Activated CD4-positive, alpha-beta memory T cell treated with anti-CD3 and anti-CD28 coated beads for 36 hours (primary cell): ENCODE measurements around the gene CFAP61. TPM values are rescaled to one million over a fixed set of nuclear protein-coding genes. Genes with fewer than 3 reads are reported as not detected.

Experiments
- CTCF ChIA-PET: fragments of 350-600 bp; sonication (Branson Sonifier 250); formaldehyde crosslinking; loops from one replicate; lab custom pipeline; 2021; ENCODE audit warnings: antibody characterized with exemption, inconsistent platforms; lab: Charles Lee
- POLR2A ChIA-PET: fragments of 350-600 bp; sonication (Branson Sonifier 250); formaldehyde crosslinking; loops from one replicate; lab custom pipeline; 2021; ENCODE audit warnings: antibody characterized with exemption; lab: Charles Lee
- DNase-seq: peaks from one replicate; pipeline ENCODE4 v3.0.0-alpha.2; 2020
- H3K27ac Mint-ChIP-seq: one replicate; pipeline ENCODE4 v1.8.0; 2021; ENCODE audit warnings: mixed read lengths
- H3K27me3 Mint-ChIP-seq: one replicate; pipeline ENCODE4 v1.8.0; 2021; ENCODE audit warnings: mixed read lengths
- H3K36me3 Mint-ChIP-seq: one replicate; pipeline ENCODE4 v1.8.0; 2021; ENCODE audit warnings: mixed read lengths
- H3K4me1 Mint-ChIP-seq: one replicate; pipeline ENCODE4 v1.8.0; 2021; ENCODE audit warnings: low read depth, mixed read lengths
- H3K4me3 Mint-ChIP-seq: one replicate; pipeline ENCODE4 v1.8.0; 2021; ENCODE audit warnings: mild to moderate bottlenecking, mixed read lengths
- H3K9me3 Mint-ChIP-seq: one replicate; pipeline ENCODE4 v1.8.0; 2021; ENCODE audit warnings: mixed read lengths
- intact Hi-C: fragments of 100-400 bp; cut with micrococcal nuclease; formaldehyde crosslinking; loops from one replicate; pipeline ENCODE4 v1.15.1; 2023
- total RNA-seq, 2 experiments: library from RNA; stranded (reverse); gene quantifications; one replicate each; pipeline ENCODE4 v1.2.3, GENCODE V29; 2021

CFAP61 gene
- total RNA-seq, 2 experiments from 2014 or later = not detected

DNA sequence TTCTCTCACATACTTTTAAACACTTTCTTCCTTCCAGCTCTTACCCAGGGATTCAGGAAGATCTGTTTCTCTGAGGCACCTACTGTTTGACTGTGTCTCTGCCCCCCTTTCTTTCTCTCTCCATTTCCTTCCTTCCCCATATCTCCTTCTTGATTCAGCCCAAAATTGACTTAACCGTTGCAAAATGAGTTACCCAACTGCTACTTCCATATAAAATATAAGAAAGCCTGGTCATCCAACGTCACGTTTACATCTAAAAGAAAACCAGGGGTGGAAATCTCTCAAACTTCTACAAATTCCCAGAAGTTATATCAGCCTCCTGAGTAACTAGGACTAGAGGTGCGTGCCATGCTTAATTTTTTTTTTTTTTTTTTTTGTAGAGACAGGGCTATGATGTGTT is 220.4 kb downstream of the CFAP61 start:
- no peaks in the 10 kb centered on the region for H3K9me3 Mint-ChIP-seq
- no peak for DNase-seq
- POLR2A ChIA-PET = no interaction called here
- CTCF ChIA-PET = no interaction called here
- no peak overlapping the region for H3K27ac Mint-ChIP-seq
- no peak overlapping the region for H3K4me3 Mint-ChIP-seq
- H3K27me3 Mint-ChIP-seq = peaks cover 13% of the 10 kb centered on the region
- H3K4me1 Mint-ChIP-seq = no peaks in the 10 kb centered on the region
- intact Hi-C loops = no loop called here
- H3K36me3 Mint-ChIP-seq = no peaks in the 10 kb centered on the region

DNA sequence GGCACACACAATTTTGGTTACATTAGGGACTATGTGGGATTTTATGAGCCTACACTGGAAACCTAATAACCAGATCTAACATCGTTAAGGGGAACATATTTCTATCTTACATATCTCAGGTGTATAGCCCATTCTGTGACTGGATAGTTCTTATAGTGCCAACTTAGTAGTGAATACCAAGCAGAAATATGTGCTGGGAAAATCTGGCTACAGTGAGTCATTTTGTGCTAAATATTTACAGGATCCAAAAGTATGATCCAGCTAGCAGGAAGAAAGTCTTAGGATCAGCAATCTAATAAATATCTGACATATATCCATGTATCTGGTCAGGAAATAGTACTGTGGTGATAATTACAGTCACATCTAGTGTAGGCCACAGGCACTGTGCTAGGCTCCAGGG is 221.0 kb downstream of the CFAP61 start:
- no peak for DNase-seq
- H3K4me1 Mint-ChIP-seq = no peaks in the 10 kb centered on the region
- no peak overlapping the region for H3K27ac Mint-ChIP-seq
- H3K27me3 Mint-ChIP-seq = peaks cover 14% of the 10 kb centered on the region
- no peaks in the 10 kb centered on the region for H3K9me3 Mint-ChIP-seq
- POLR2A ChIA-PET = no interaction called here
- intact Hi-C loops = no loop called here
- H3K4me3 Mint-ChIP-seq = no peak overlapping the region
- CTCF ChIA-PET = no interaction called here
- H3K36me3 Mint-ChIP-seq = no peaks in the 10 kb centered on the region

GRCh38 chr20:20274821-20275220 is 222.5 kb downstream of the CFAP61 start:
- no peaks in the 10 kb centered on the region for H3K4me1 Mint-ChIP-seq
- no peaks in the 10 kb centered on the region for H3K9me3 Mint-ChIP-seq
- POLR2A ChIA-PET = no interaction called here
- H3K27me3 Mint-ChIP-seq = peaks cover 14% of the 10 kb centered on the region
- CTCF ChIA-PET = no interaction called here
- no peak overlapping the region for H3K4me3 Mint-ChIP-seq
- DNase-seq = no peak
- H3K27ac Mint-ChIP-seq = no peak overlapping the region
- no peaks in the 10 kb centered on the region for H3K36me3 Mint-ChIP-seq
- intact Hi-C loops = no loop called here

DNA sequence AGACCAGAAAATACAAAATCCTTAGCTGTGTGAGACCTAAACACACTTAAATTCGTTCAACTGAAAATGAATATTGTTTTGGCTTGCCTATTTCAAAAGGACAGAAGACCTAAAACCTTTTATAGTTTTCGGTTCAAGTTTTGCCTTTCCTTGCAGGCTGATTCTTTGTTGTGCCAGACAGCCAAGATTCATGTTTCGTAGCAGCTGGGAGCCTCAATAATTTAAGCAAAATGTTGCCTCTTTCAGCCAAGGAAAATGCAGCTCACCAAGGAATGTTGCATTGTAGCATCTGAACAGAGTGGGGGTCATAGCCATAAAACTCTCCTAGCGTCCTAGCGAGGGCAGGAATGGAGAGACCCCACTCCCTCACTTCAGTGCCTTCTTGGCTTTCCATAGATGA is 223.3 kb downstream of the CFAP61 start:
- CTCF ChIA-PET = no interaction called here
- no peaks in the 10 kb centered on the region for H3K36me3 Mint-ChIP-seq
- intact Hi-C loops = no loop called here

GRCh38 chr20:20276811-20277530 is 224.6 kb downstream of the CFAP61 start:
- H3K4me1 Mint-ChIP-seq = no peaks in the 10 kb centered on the region
- POLR2A ChIA-PET = no interaction called here
- CTCF ChIA-PET = no interaction called here
- no peak overlapping the region for H3K27ac Mint-ChIP-seq
- no peak overlapping the region for H3K4me3 Mint-ChIP-seq
- peaks cover 15% of the 10 kb centered on the region for H3K27me3 Mint-ChIP-seq
- intact Hi-C loops = no loop called here
- H3K9me3 Mint-ChIP-seq = peaks cover 2% of the 10 kb centered on the region
- no peak for DNase-seq
- H3K36me3 Mint-ChIP-seq = no peaks in the 10 kb centered on the region

More for the DNA sequence above, 223.3 kb downstream of the CFAP61 start:
- no peaks in the 10 kb centered on the region for H3K4me1 Mint-ChIP-seq
- peaks cover 17% of the 10 kb centered on the region for H3K27me3 Mint-ChIP-seq
- no peak overlapping the region for H3K27ac Mint-ChIP-seq
- no peak overlapping the region for H3K4me3 Mint-ChIP-seq
- peaks cover under 1% of the 10 kb centered on the region for H3K9me3 Mint-ChIP-seq
- no peak for DNase-seq
- POLR2A ChIA-PET = no interaction called here

DNA sequence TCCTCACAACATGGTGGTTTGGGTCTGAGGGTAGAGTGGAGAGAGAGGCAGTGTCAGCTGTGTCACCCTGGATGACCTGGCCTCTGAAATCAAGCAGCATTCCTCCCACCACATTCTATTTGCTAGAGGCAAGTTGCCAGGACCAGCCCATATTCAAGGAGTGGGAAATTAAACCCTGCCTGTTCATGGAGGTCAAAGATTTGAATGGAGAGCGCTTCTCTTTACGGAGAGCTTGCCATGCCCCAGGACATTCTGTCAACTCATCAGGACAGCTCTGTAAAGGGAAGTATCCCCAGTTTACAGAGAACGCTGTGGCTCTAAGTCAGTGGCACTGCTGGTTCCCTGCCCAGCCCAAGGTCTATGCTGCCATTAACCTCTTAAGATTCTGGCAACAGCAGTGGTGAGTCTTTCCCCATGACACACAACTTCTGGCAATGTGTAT is 225.6 kb downstream of the CFAP61 start:
- intact Hi-C loops = no loop called here
- CTCF ChIA-PET = no interaction called here
- DNase-seq = no peak
- Mint-ChIP-seq H3K4me3 (no peak overlapping the region), H3K36me3 (no peaks in the 10 kb centered on the region), H3K27me3 (peaks cover 15% of the 10 kb centered on the region), H3K4me1 (no peaks in the 10 kb centered on the region), H3K9me3 (peaks cover 2% of the 10 kb centered on the region), H3K27ac (no peak overlapping the region)
- POLR2A ChIA-PET = no interaction called here

DNA sequence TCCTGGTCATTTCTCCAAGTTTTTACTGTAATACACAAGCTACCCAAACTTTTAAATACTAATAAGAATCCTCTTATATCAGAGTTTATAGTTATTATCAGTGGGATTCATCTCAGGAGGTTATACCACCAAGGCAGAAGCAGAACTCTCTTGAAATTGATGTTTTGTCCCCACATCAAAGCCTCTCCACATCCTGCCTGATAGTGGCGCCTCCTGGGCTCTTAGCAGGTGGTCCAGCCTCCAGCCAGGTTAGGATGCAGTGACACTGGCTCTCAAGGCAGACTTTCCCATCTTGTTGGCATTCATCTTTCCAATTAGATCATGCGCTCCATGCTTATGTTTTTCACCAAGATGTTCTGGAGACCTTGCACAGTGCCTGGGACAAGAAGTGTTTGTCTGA is 233.7 kb downstream of the CFAP61 start:
- ChIA-PET POLR2A (no interaction called here), CTCF (no interaction called here)
- Mint-ChIP-seq H3K36me3 (no peaks in the 10 kb centered on the region), H3K27me3 (peaks cover 9% of the 10 kb centered on the region), H3K9me3 (peaks cover 3% of the 10 kb centered on the region), H3K4me3 (no peak overlapping the region), H3K4me1 (no peaks in the 10 kb centered on the region), H3K27ac (no peak overlapping the region)
- no peak for DNase-seq
- intact Hi-C loops = no loop called here

- Mint-ChIP-seq H3K27ac (no peak overlapping the region), H3K27me3 (peaks cover 9% of the 10 kb centered on the region), H3K4me1 (no peaks in the 10 kb centered on the region), H3K9me3 (no peaks in the 10 kb centered on the region), H3K4me3 (no peak overlapping the region), H3K36me3 (no peaks in the 10 kb centered on the region)
- intact Hi-C loops = no loop called here
- CTCF ChIA-PET = no interaction called here
- POLR2A ChIA-PET = no interaction called here
- DNase-seq = no peak
These were observed 237.0 kb downstream of the CFAP61 start for GRCh38 chr20:20289331-20289730.

DNA sequence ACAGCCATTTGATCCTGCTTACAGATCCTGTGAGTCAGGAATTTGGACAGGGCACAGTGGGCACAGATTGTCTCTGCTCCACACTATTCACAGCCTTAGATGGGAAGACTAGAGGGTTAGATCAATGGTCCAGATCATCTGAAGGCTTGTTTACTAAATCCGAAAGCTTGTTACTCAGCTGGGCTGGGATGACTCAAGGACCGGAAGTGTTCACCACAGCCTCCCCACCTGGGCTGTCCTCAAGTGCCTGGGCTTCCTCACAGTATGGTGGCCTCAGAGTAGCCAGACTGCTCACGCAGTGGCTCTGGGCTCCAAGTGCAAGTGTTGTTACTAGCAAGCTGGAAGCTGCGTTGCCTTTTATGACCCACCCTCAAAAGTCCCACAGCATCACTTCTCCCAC is 240.1 kb downstream of the CFAP61 start:
- Mint-ChIP-seq H3K27me3 (no peaks in the 10 kb centered on the region), H3K36me3 (no peaks in the 10 kb centered on the region), H3K27ac (no peak overlapping the region), H3K4me1 (no peaks in the 10 kb centered on the region), H3K4me3 (no peak overlapping the region), H3K9me3 (no peaks in the 10 kb centered on the region)
- ChIA-PET POLR2A (no interaction called here), CTCF (no interaction called here)
- intact Hi-C loops = no loop called here
- DNase-seq = peak; percentile 31

- no peak for DNase-seq
- ChIA-PET CTCF (no interaction called here), POLR2A (no interaction called here)
- H3K9me3 Mint-ChIP-seq = no peaks in the 10 kb centered on the region
- H3K4me1 Mint-ChIP-seq = no peaks in the 10 kb centered on the region
- intact Hi-C loops = no loop called here
- no peak overlapping the region for H3K4me3 Mint-ChIP-seq
- H3K36me3 Mint-ChIP-seq = no peaks in the 10 kb centered on the region
- H3K27ac Mint-ChIP-seq = no peak overlapping the region
- H3K27me3 Mint-ChIP-seq = no peaks in the 10 kb centered on the region
These were observed 240.8 kb downstream of the CFAP61 start for GRCh38 chr20:20293141-20293540.

- CTCF ChIA-PET = no interaction called here
These were observed 241.5 kb downstream of the CFAP61 start for GRCh38 chr20:20293691-20294385.

GRCh38 chr20:20295621-20296498 is 243.5 kb downstream of the CFAP61 start:
- intact Hi-C loops = no loop called here
- Mint-ChIP-seq H3K9me3 (no peaks in the 10 kb centered on the region), H3K36me3 (no peaks in the 10 kb centered on the region), H3K4me3 (no peak overlapping the region), H3K27ac (no peak overlapping the region), H3K4me1 (no peaks in the 10 kb centered on the region), H3K27me3 (no peaks in the 10 kb centered on the region)
- ChIA-PET POLR2A (no interaction called here), CTCF (no interaction called here)
- DNase-seq = no peak

More at GRCh38 chr20:20293691-20294385, 241.5 kb downstream of the CFAP61 start:
- POLR2A ChIA-PET = no interaction called here
- no peaks in the 10 kb centered on the region for H3K9me3 Mint-ChIP-seq
- H3K27me3 Mint-ChIP-seq = no peaks in the 10 kb centered on the region
- H3K4me3 Mint-ChIP-seq = no peak overlapping the region
- no peak overlapping the region for H3K27ac Mint-ChIP-seq
- DNase-seq = no peak
- intact Hi-C loops = no loop called here
- no peaks in the 10 kb centered on the region for H3K36me3 Mint-ChIP-seq
- H3K4me1 Mint-ChIP-seq = no peaks in the 10 kb centered on the region
